GM23338 (cell line): ENCODE data around the gene CPEB3. TPM values are rescaled to one million over a fixed set of nuclear protein-coding genes. Genes with fewer than 3 reads are reported as not detected.

Source experiments
- EZH2 ChIP-seq: fragments of 200-600 bp; sonication (generic); IDR thresholded peaks from one replicate; pipeline ENCODE4 v1.8.0; 2017; ENCODE audit warnings: antibody characterized with exemption, mild to moderate bottlenecking, low read depth; ENCODE audit not compliant: unreplicated experiment
- EZH2phosphoT487 ChIP-seq: fragments of 200-600 bp; sonication (generic); IDR thresholded peaks from one replicate; pipeline ENCODE4 v1.8.1; 2018; ENCODE audit warnings: antibody characterized with exemption; ENCODE audit not compliant: unreplicated experiment
- JUNB ChIP-seq: IDR thresholded peaks from one replicate; pipeline ENCODE4 v1.6.1; 2016; ENCODE audit warnings: antibody characterized with exemption; ENCODE audit not compliant: unreplicated experiment
- REST ChIP-seq: IDR thresholded peaks from one replicate; pipeline ENCODE4 v1.6.1; 2018; ENCODE audit warnings: antibody characterized with exemption; ENCODE audit not compliant: unreplicated experiment
- STAT1 ChIP-seq: IDR thresholded peaks from one replicate; pipeline ENCODE4 v1.6.1; 2016; ENCODE audit warnings: antibody characterized with exemption; ENCODE audit not compliant: unreplicated experiment
- polyA plus RNA-seq: library from polyadenylated mRNA; unstranded; fragments of >200 nt; fragmentation: Nextera tagmentation; extraction: Ambion mirVana; gene quantifications from 2 replicates; pipeline ENCODE4 v1.2.1, GENCODE V29; 2016
- total RNA-seq: library from RNA; depleted of rRNA; stranded (reverse); fragments of >200 nt; shearing (Covaris generic); gene quantifications from 2 replicates; pipeline ENCODE4 v1.2.3, GENCODE V29; 2014
- TF ChIP-seq, protein P1 (sequence below): fragments of 250-450 bp; sonication (Bioruptor Pico); IDR thresholded peaks from 2 replicates; pipeline ENCODE4 v1.5.0; 2020; ENCODE audit warnings: mild to moderate bottlenecking, moderate library complexity
- TF ChIP-seq, protein P2 (sequence below): IDR thresholded peaks from 2 replicates; pipeline ENCODE4 v1.6.1; 2016; ENCODE audit warnings: antibody characterized with exemption

The CPEB3 gene
- total and polyA plus RNA-seq, 2 experiments from 2014 or later = 0.74 to 1.9 TPM

GRCh38 chr10:92024700-92025099 is 266.2 kb downstream of the CPEB3 start (continued):
- TF ChIP-seq, protein P1, sequence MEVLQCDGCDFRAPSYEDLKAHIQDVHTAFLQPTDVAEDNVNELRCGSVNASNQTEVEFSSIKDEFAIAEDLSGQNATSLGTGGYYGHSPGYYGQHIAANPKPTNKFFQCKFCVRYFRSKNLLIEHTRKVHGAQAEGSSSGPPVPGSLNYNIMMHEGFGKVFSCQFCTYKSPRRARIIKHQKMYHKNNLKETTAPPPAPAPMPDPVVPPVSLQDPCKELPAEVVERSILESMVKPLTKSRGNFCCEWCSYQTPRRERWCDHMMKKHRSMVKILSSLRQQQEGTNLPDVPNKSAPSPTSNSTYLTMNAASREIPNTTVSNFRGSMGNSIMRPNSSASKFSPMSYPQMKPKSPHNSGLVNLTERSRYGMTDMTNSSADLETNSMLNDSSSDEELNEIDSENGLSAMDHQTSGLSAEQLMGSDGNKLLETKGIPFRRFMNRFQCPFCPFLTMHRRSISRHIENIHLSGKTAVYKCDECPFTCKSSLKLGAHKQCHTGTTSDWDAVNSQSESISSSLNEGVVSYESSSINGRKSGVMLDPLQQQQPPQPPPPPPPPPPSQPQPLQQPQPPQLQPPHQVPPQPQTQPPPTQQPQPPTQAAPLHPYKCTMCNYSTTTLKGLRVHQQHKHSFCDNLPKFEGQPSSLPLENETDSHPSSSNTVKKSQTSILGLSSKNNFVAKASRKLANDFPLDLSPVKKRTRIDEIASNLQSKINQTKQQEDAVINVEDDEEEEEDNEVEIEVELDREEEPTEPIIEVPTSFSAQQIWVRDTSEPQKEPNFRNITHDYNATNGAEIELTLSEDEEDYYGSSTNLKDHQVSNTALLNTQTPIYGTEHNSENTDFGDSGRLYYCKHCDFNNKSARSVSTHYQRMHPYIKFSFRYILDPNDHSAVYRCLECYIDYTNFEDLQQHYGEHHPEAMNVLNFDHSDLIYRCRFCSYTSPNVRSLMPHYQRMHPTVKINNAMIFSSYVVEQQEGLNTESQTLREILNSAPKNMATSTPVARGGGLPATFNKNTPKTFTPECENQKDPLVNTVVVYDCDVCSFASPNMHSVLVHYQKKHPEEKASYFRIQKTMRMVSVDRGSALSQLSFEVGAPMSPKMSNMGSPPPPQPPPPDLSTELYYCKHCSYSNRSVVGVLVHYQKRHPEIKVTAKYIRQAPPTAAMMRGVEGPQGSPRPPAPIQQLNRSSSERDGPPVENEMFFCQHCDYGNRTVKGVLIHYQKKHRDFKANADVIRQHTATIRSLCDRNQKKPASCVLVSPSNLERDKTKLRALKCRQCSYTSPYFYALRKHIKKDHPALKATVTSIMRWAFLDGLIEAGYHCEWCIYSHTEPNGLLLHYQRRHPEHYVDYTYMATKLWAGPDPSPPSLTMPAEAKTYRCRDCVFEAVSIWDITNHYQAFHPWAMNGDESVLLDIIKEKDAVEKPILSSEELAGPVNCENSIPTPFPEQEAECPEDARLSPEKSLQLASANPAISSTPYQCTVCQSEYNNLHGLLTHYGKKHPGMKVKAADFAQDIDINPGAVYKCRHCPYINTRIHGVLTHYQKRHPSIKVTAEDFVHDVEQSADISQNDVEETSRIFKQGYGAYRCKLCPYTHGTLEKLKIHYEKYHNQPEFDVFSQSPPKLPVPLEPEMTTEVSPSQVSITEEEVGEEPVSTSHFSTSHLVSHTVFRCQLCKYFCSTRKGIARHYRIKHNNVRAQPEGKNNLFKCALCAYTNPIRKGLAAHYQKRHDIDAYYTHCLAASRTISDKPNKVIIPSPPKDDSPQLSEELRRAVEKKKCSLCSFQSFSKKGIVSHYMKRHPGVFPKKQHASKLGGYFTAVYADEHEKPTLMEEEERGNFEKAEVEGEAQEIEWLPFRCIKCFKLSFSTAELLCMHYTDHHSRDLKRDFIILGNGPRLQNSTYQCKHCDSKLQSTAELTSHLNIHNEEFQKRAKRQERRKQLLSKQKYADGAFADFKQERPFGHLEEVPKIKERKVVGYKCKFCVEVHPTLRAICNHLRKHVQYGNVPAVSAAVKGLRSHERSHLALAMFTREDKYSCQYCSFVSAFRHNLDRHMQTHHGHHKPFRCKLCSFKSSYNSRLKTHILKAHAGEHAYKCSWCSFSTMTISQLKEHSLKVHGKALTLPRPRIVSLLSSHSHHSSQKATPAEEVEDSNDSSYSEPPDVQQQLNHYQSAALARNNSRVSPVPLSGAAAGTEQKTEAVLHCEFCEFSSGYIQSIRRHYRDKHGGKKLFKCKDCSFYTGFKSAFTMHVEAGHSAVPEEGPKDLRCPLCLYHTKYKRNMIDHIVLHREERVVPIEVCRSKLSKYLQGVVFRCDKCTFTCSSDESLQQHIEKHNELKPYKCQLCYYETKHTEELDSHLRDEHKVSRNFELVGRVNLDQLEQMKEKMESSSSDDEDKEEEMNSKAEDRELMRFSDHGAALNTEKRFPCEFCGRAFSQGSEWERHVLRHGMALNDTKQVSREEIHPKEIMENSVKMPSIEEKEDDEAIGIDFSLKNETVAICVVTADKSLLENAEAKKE (CRISPR knock-in tag) = no peak
- TF ChIP-seq REST = no peak
- no peak for TF ChIP-seq JUNB
- TF ChIP-seq, protein P2, sequence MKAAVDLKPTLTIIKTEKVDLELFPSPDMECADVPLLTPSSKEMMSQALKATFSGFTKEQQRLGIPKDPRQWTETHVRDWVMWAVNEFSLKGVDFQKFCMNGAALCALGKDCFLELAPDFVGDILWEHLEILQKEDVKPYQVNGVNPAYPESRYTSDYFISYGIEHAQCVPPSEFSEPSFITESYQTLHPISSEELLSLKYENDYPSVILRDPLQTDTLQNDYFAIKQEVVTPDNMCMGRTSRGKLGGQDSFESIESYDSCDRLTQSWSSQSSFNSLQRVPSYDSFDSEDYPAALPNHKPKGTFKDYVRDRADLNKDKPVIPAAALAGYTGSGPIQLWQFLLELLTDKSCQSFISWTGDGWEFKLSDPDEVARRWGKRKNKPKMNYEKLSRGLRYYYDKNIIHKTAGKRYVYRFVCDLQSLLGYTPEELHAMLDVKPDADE = no peak
- TF ChIP-seq EZH2phosphoT487 = no peak
- TF ChIP-seq EZH2 = no peak
- no peak for TF ChIP-seq STAT1
